NCI-H146 treated with DMSO at 0.1 percent for 48 hours (cell line): ENCODE results near the gene SPTBN5.
A peak's percentile ranks its signal among the peaks of the same experiment; 100 is the strongest.

Experiments used
- DNase-seq: peaks from one replicate; lab custom pipeline; 2025; ENCODE audit not compliant: unreplicated experiment; lab: John Stamatoyannopoulos, UW

SPTBN5 gene

GRCh38 chr15:41827290-41827879 is 66.5 kb downstream of the SPTBN5 start:
- peak; percentile 20 for DNase-seq

- DNase-seq: no peak
Observed at GRCh38 chr15:41825572-41826535, 68.0 kb downstream of the SPTBN5 start.

- no peak for DNase-seq
Observed at GRCh38 chr15:41825145-41825544, 68.7 kb downstream of the SPTBN5 start.

- no peak for DNase-seq
Observed at GRCh38 chr15:41824062-41824745, 69.6 kb downstream of the SPTBN5 start.

GRCh38 chr15:41823502-41823901 is 70.4 kb downstream of the SPTBN5 start:
- no peak for DNase-seq

- DNase-seq: no peak
Observed at GRCh38 chr15:41822957-41823356, 70.9 kb downstream of the SPTBN5 start.

GRCh38 chr15:41822471-41822870 is 71.4 kb downstream of the SPTBN5 start:
- no peak for DNase-seq

- DNase-seq: no peak
Observed at GRCh38 chr15:41821831-41822230, 72.0 kb downstream of the SPTBN5 start.

- DNase-seq: no peak
Observed at GRCh38 chr15:41820791-41821423, 72.9 kb downstream of the SPTBN5 start.

GRCh38 chr15:41819455-41820050 is 74.3 kb downstream of the SPTBN5 start:
- no peak for DNase-seq

GRCh38 chr15:41817781-41818180 is 76.1 kb downstream of the SPTBN5 start:
- DNase-seq: no peak

- DNase-seq: no peak
Observed at GRCh38 chr15:41817327-41817726, 76.5 kb downstream of the SPTBN5 start.

- DNase-seq: no peak
Observed at GRCh38 chr15:41816788-41817187, 77.1 kb downstream of the SPTBN5 start.

GRCh38 chr15:41814534-41814933 is 79.3 kb downstream of the SPTBN5 start:
- DNase-seq: no peak

GRCh38 chr15:41813426-41813825 is 80.4 kb downstream of the SPTBN5 start:
- no peak for DNase-seq

GRCh38 chr15:41812820-41813375 is 81.0 kb downstream of the SPTBN5 start:
- DNase-seq: no peak

GRCh38 chr15:41811432-41812195 is 82.2 kb downstream of the SPTBN5 start:
- peak; percentile 0 for DNase-seq

GRCh38 chr15:41810651-41811431 is 83.0 kb downstream of the SPTBN5 start:
- no peak for DNase-seq
